PC-9 (cell line): ENCODE data around the gene COL24A1.

ENCODE experiments used
- EZH2 ChIP-seq: fragments of 200-600 bp; sonication (generic); IDR thresholded peaks from 2 replicates; pipeline ENCODE4 v1.8.0; 2017; ENCODE audit warnings: antibody characterized with exemption, low read depth
- TF ChIP-seq, protein P1 (sequence below): fragments of 200-600 bp; sonication (generic); conservative IDR thresholded peaks from 2 replicates; pipeline ENCODE4 v1.6.1; 2017; ENCODE audit warnings: mixed run types, antibody characterized with exemption, mild to moderate bottlenecking, moderate library complexity

- TF ChIP-seq, protein P1, sequence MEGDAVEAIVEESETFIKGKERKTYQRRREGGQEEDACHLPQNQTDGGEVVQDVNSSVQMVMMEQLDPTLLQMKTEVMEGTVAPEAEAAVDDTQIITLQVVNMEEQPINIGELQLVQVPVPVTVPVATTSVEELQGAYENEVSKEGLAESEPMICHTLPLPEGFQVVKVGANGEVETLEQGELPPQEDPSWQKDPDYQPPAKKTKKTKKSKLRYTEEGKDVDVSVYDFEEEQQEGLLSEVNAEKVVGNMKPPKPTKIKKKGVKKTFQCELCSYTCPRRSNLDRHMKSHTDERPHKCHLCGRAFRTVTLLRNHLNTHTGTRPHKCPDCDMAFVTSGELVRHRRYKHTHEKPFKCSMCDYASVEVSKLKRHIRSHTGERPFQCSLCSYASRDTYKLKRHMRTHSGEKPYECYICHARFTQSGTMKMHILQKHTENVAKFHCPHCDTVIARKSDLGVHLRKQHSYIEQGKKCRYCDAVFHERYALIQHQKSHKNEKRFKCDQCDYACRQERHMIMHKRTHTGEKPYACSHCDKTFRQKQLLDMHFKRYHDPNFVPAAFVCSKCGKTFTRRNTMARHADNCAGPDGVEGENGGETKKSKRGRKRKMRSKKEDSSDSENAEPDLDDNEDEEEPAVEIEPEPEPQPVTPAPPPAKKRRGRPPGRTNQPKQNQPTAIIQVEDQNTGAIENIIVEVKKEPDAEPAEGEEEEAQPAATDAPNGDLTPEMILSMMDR: no peak
- TF ChIP-seq EZH2: no peak
Measured at GRCh38 chr1:85898861-85899260, 257.7 kb downstream of the COL24A1 start.
